ENCODE measurements around the gene UBXN7. TPM values are rescaled to one million over a fixed set of nuclear protein-coding genes. Genes with fewer than 3 reads are reported as not detected.

Gene UBXN7
- total RNA-seq, 4 donors from 2014 or later = 22.5 to 36.9 (median 28.8) TPM

DNA sequence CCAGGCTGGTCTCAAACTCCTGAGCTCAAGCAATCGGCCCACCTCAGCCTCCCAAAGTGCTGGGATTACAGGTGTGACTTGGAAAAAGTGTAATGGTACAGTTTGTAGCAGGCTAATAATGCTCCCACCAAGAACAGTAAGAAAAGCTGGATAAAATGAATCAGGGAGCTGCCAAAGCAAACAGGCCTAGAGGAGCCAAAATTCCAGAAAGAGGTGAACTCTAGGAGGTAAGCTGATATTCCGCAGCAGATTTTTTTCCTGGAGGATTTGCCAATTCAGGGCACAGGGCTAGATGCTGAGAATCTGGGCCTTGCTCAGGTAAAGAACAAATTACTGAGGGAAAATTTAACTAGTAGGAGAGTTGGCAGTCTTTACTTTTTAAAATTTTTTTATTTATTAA lies 133.7 kb downstream of the UBXN7 start:
- TF ChIP-seq, protein P1, sequence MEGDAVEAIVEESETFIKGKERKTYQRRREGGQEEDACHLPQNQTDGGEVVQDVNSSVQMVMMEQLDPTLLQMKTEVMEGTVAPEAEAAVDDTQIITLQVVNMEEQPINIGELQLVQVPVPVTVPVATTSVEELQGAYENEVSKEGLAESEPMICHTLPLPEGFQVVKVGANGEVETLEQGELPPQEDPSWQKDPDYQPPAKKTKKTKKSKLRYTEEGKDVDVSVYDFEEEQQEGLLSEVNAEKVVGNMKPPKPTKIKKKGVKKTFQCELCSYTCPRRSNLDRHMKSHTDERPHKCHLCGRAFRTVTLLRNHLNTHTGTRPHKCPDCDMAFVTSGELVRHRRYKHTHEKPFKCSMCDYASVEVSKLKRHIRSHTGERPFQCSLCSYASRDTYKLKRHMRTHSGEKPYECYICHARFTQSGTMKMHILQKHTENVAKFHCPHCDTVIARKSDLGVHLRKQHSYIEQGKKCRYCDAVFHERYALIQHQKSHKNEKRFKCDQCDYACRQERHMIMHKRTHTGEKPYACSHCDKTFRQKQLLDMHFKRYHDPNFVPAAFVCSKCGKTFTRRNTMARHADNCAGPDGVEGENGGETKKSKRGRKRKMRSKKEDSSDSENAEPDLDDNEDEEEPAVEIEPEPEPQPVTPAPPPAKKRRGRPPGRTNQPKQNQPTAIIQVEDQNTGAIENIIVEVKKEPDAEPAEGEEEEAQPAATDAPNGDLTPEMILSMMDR (IDR thresholded peaks at IDR 0.05; ENCODE audit: low read depth) = no peak

Small RNA genes within 50 kb of the gene (small RNA-seq; reads per million reads assigned to genes)
- gene AC069257.2 (not detected), gene AC083822.1 (not detected), gene AC117490.1 (not detected), gene RN7SL434P (not detected), gene RN7SL738P (not detected), gene RNU6-1279P (not detected), gene RNU6-910P (not detected)

Other genes with a start within 250 kb of the UBXN7 start
- not detected for gene ZDHHC19, start 221.0 kb downstream of the UBXN7 start, total RNA-seq
- gene SLC51A, start 215.9 kb downstream of the UBXN7 start, total RNA-seq = not detected
- 100 to 1,000 TPM; 108 to 153 (median 123) TPM for gene PCYT1A, start 144.7 kb downstream of the UBXN7 start, total RNA-seq
- 1 to 10 TPM; 1.1 to 5.6 (median 3.5) TPM for gene DYNLT2B, start 114.2 kb downstream of the UBXN7 start, total RNA-seq
- gene TM4SF19, start 94.0 kb downstream of the UBXN7 start, total RNA-seq = 10 to 100 TPM in 1 of 4 donors, 1 to 10 TPM in 2, not detected in 1; 2.4 to 89.8 (median 8.1) TPM
- gene RNF168, start 71.3 kb upstream of the UBXN7 start, total RNA-seq = 10 to 100 TPM; 23.1 to 31.3 (median 29.0) TPM
- not detected for gene SMCO1, start 82.9 kb upstream of the UBXN7 start, total RNA-seq
- 10 to 100 TPM in 1 of 4 donors, 1 to 10 TPM in 3; 1.6 to 11.5 (median 5.9) TPM for gene WDR53, start 136.1 kb upstream of the UBXN7 start, total RNA-seq
- gene FBXO45, start 136.2 kb upstream of the UBXN7 start, total RNA-seq = 1 to 10 TPM; 6.6 to 9.5 (median 7.4) TPM
- 10 to 100 TPM in 3 of 4 donors, 1 to 10 TPM in 1; 7.9 to 22.3 (median 13.4) TPM for gene NRROS, start 207.3 kb upstream of the UBXN7 start, total RNA-seq